Activated CD4-positive, alpha-beta memory T cell treated with anti-CD3 and anti-CD28 coated beads for 36 hours (primary cell): ENCODE measurements around the gene METTL6. TPM values are rescaled to one million over a fixed set of nuclear protein-coding genes. Genes with fewer than 3 reads are reported as not detected.

Source experiments
- CTCF ChIA-PET: fragments of 350-600 bp; sonication (Branson Sonifier 250); formaldehyde crosslinking; loops from one replicate; lab custom pipeline; 2021; ENCODE audit warnings: antibody characterized with exemption, inconsistent platforms; lab: Charles Lee
- POLR2A ChIA-PET: fragments of 350-600 bp; sonication (Branson Sonifier 250); formaldehyde crosslinking; loops from one replicate; lab custom pipeline; 2021; ENCODE audit warnings: antibody characterized with exemption; lab: Charles Lee
- DNase-seq: peaks from one replicate; pipeline ENCODE4 v3.0.0-alpha.2; 2020
- H3K27ac Mint-ChIP-seq: one replicate; pipeline ENCODE4 v1.8.0; 2021; ENCODE audit warnings: mixed read lengths
- H3K27me3 Mint-ChIP-seq: one replicate; pipeline ENCODE4 v1.8.0; 2021; ENCODE audit warnings: mixed read lengths
- H3K36me3 Mint-ChIP-seq: one replicate; pipeline ENCODE4 v1.8.0; 2021; ENCODE audit warnings: mixed read lengths
- H3K4me1 Mint-ChIP-seq: one replicate; pipeline ENCODE4 v1.8.0; 2021; ENCODE audit warnings: low read depth, mixed read lengths
- H3K4me3 Mint-ChIP-seq: one replicate; pipeline ENCODE4 v1.8.0; 2021; ENCODE audit warnings: mild to moderate bottlenecking, mixed read lengths
- H3K9me3 Mint-ChIP-seq: one replicate; pipeline ENCODE4 v1.8.0; 2021; ENCODE audit warnings: mixed read lengths
- intact Hi-C: fragments of 100-400 bp; cut with micrococcal nuclease; formaldehyde crosslinking; loops from one replicate; pipeline ENCODE4 v1.15.1; 2023
- total RNA-seq, 2 experiments: library from RNA; stranded (reverse); gene quantifications; one replicate each; pipeline ENCODE4 v1.2.3, GENCODE V29; 2021

Gene METTL6
- total RNA-seq, 2 experiments from 2014 or later, result 17.3 to 17.8 TPM

- no peak for DNase-seq
- Mint-ChIP-seq H3K9me3 (no peaks in the 10 kb centered on the region), H3K4me1 (no peaks in the 10 kb centered on the region), H3K4me3 (no peak overlapping the region), H3K36me3 (peaks cover 2% of the 10 kb centered on the region), H3K27ac (no peak overlapping the region), H3K27me3 (no peaks in the 10 kb centered on the region)
- intact Hi-C loops, result no loop called here
- POLR2A ChIA-PET, result no interaction called here
- CTCF ChIA-PET, result no interaction called here
Observed at GRCh38 chr3:15449489-15450224, 22.3 kb upstream of the METTL6 start.

DNA sequence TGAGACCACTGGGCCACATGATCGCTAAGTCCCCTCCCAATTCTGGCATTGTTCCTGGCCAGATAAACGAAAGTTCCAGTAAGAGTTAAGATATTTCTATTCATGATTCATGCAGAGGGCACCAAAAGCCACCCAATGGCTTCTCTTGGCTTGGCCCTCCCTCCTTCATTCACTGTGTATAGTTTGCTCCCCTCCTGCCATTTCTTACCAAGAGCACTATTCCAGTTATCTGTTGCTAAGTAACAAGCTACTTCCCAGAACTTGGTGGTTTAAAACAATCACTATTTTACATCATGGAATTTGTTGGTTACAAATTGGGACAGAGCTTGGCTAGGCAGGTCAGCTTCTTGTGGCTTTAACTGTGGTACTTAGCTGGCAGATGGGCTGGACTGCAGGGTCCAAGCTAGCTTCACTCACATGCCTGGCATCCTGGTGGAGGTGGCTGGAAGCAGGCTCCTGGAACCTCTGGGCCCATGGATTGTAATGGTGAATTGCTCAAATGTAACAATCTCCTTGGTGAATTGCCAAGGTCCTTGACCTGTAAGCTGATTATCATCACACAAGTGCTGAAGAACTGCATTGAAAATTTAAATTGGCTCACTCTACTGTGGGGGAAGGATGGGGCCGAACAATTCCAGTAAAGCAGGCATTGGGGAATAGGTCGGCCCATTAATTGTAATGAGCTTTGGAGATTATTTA lies 16.6 kb upstream of the METTL6 start:
- no peak for DNase-seq
- Mint-ChIP-seq H3K4me3 (no peak overlapping the region), H3K36me3 (peaks cover 32% of the 10 kb centered on the region), H3K9me3 (no peaks in the 10 kb centered on the region), H3K27me3 (no peaks in the 10 kb centered on the region), H3K4me1 (peaks cover 15% of the 10 kb centered on the region), H3K27ac (no peak overlapping the region)
- ChIA-PET POLR2A (no interaction called here), CTCF (no interaction called here)
- intact Hi-C loops, result no loop called here

DNA sequence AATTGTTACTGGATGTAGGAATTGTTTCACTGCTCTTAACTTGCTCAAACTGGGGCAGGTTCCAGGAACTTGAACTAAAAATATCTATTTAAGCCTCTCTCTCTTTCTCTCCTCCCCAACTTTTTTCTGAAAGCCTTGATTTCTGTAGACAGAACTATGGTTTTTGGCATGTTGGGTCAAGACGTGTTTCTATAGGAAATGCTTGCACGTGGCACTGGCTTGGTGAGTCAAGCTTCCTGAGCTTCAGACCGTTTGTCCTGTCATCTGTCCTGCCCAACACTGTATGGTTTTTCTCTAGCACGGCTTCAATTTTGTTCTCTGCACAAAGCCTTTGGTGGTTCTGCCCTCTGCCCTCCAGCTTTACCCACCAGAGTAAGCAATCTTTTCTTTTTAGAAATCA lies 13.5 kb upstream of the METTL6 start:
- Mint-ChIP-seq H3K9me3 (no peaks in the 10 kb centered on the region), H3K4me3 (no peak overlapping the region), H3K36me3 (peaks cover 53% of the 10 kb centered on the region), H3K27me3 (no peaks in the 10 kb centered on the region), H3K27ac (peak overlapping the region; percentile 39), H3K4me1 (peaks cover 18% of the 10 kb centered on the region)
- DNase-seq, result no peak
- CTCF ChIA-PET, result no interaction called here
- intact Hi-C loops, result no loop called here
- POLR2A ChIA-PET, result no interaction called here

DNA sequence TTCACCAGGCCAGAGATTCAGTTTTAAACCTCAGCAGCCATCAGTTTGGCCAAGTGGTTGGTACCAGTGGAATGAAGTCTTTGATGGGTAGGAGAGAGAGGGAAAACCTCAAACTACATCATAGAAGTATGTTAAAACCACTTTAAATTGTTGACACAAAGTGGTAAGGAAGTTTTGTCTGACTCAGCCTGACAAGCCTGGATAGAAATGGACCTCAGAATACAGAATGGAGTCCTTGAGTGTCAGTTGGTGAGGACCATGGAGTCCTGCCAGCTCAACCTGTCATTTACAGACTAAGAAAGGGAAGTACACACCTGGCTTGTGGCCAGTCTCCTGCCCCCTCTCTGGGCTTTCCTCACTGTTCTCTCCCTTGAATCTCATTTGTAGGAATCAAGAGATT lies 12.1 kb upstream of the METTL6 start:
- ChIA-PET POLR2A (no interaction called here), CTCF (no interaction called here)
- Mint-ChIP-seq H3K27ac (no peak overlapping the region), H3K4me1 (peaks cover 18% of the 10 kb centered on the region), H3K27me3 (no peaks in the 10 kb centered on the region), H3K9me3 (no peaks in the 10 kb centered on the region), H3K36me3 (peaks cover 56% of the 10 kb centered on the region), H3K4me3 (no peak overlapping the region)
- no peak for DNase-seq
- intact Hi-C loops, result no loop called here

DNA sequence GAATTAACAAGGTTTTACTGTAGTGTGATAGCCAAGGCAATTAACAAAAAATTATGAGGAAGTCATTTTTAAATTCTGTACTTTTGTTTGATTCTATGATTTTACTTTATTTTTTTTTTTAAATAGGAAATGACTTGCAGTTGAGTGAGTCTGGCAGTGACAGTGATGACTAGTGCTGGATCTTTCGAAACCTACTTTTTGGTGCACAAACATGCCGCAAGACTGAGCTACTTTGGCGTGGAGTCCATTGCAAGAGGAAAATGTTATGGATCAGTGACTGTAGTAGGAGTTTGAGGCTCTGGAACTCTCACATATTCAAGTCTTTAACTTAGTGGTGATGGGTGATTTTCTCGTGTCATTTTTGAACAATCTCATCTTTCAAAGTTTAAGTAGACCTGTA lies 11.6 kb upstream of the METTL6 start:
- Mint-ChIP-seq H3K4me1 (peaks cover 18% of the 10 kb centered on the region), H3K36me3 (peaks cover 60% of the 10 kb centered on the region), H3K9me3 (no peaks in the 10 kb centered on the region), H3K27me3 (no peaks in the 10 kb centered on the region), H3K4me3 (no peak overlapping the region), H3K27ac (peak overlapping the region; percentile 51)
- no peak for DNase-seq
- ChIA-PET CTCF (no interaction called here), POLR2A (no interaction called here)
- intact Hi-C loops, result no loop called here

DNA sequence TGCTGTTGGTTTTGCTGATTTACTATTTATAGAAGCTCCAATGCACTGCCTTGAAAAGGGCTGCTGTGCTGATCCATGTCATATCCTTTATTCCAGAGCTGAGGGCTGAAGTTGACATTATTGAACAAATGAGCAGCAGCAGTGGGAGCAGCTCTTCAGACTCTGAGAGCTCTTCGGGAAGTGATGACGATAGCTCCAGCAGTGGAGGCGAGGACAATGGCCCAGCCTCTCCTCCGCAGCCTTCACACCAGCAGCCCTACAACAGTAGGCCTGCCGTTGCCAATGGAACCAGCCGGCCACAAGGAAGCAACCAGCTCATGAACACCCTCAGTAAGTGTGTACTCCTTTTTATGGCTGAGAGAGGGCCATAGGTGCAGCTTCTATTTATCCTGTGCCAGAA lies 8.9 kb upstream of the METTL6 start:
- ChIA-PET POLR2A (no interaction called here), CTCF (interaction anchor here (1.1 kb wide), 1 partner anchor 317 kb away, joined by 4 read pairs; no protein-coding TSS in a partner anchor)
- Mint-ChIP-seq H3K27me3 (no peaks in the 10 kb centered on the region), H3K9me3 (no peaks in the 10 kb centered on the region), H3K4me1 (peaks cover 26% of the 10 kb centered on the region), H3K27ac (no peak overlapping the region), H3K4me3 (no peak overlapping the region), H3K36me3 (peaks cover 54% of the 10 kb centered on the region)
- DNase-seq, result no peak
- intact Hi-C loops, result no loop called here

- H3K4me1 Mint-ChIP-seq, result peaks cover 25% of the 10 kb centered on the region
- intact Hi-C loops, result no loop called here
- H3K27me3 Mint-ChIP-seq, result no peaks in the 10 kb centered on the region
- no peak overlapping the region for H3K27ac Mint-ChIP-seq
- peaks cover 47% of the 10 kb centered on the region for H3K36me3 Mint-ChIP-seq
- CTCF ChIA-PET, result interaction anchor here (0.9 to 1.1 kb wide), 2 partner anchors 167 to 327 kb away, joined by 3 to 4 read pairs; no protein-coding TSS in a partner anchor
- DNase-seq, result no peak
- no peak overlapping the region for H3K4me3 Mint-ChIP-seq
- POLR2A ChIA-PET, result interaction anchor here (1.5 kb wide), 1 partner anchor 27 kb away, joined by 4 read pairs; no protein-coding TSS in a partner anchor
- no peaks in the 10 kb centered on the region for H3K9me3 Mint-ChIP-seq
Observed at GRCh38 chr3:15434756-15435155, 7.4 kb upstream of the METTL6 start.

GRCh38 chr3:15433531-15433930 lies 6.2 kb upstream of the METTL6 start:
- no peak overlapping the region for H3K4me3 Mint-ChIP-seq
- no peak for DNase-seq
- H3K4me1 Mint-ChIP-seq, result peaks cover 29% of the 10 kb centered on the region
- ChIA-PET CTCF (interaction anchor here (1.0 to 1.2 kb wide), 2 partner anchors 28 to 166 kb away, joined by 3 read pairs; no protein-coding TSS in a partner anchor), POLR2A (interaction anchor here (1.0 to 1.5 kb wide), 3 partner anchors 10 to 227 kb away, joined by 3 to 4 read pairs (median 3); partner anchors contain the start of gene CAPN7)
- H3K27ac Mint-ChIP-seq, result no peak overlapping the region
- H3K9me3 Mint-ChIP-seq, result no peaks in the 10 kb centered on the region
- H3K36me3 Mint-ChIP-seq, result peaks cover 39% of the 10 kb centered on the region
- intact Hi-C loops, result no loop called here
- H3K27me3 Mint-ChIP-seq, result no peaks in the 10 kb centered on the region

- ChIA-PET POLR2A (interaction anchor here (1.4 kb wide), 1 partner anchor 124 kb away, joined by 3 read pairs; no protein-coding TSS in a partner anchor), CTCF (interaction anchor here (0.7 to 1.7 kb wide), 7 partner anchors 26 to 322 kb away, joined by 3 to 8 read pairs (median 5); partner anchors contain the start of gene CAPN7)
- Mint-ChIP-seq H3K27me3 (no peaks in the 10 kb centered on the region), H3K4me3 (no peak overlapping the region), H3K27ac (no peak overlapping the region), H3K4me1 (peaks cover 38% of the 10 kb centered on the region), H3K36me3 (peaks cover 36% of the 10 kb centered on the region), H3K9me3 (no peaks in the 10 kb centered on the region)
- intact Hi-C loops, result no loop called here
- DNase-seq, result no peak
Observed at GRCh38 chr3:15431256-15431837, 4.0 kb upstream of the METTL6 start.

DNA sequence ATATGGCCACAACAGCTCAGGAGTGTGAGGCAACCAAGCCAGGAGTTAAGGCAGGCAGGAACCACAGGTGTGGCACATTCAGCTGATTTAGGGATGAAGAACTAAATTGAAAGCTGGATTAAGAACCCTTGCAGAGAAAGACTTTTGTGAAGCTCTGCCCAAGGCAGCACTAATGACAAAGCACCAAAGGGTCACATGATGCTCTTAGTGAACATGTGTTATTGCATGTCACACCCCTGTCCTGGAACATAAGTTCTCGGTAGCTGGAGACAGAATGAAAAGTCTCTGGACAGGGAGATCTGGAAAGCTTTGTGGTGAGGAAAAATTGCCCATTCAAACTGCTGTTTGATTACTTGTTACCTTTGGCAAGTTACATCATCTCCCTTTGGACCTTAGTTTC lies 3.3 kb upstream of the METTL6 start:
- no peaks in the 10 kb centered on the region for H3K9me3 Mint-ChIP-seq
- peaks cover 35% of the 10 kb centered on the region for H3K36me3 Mint-ChIP-seq
- peaks cover 42% of the 10 kb centered on the region for H3K4me1 Mint-ChIP-seq
- no peaks in the 10 kb centered on the region for H3K27me3 Mint-ChIP-seq
- CTCF ChIA-PET, result interaction anchor here (0.6 to 1.7 kb wide), 9 partner anchors 25 to 321 kb away, joined by 3 to 8 read pairs (median 4); partner anchors contain the start of gene CAPN7
- POLR2A ChIA-PET, result interaction anchor here (1.4 kb wide), 1 partner anchor 124 kb away, joined by 3 read pairs; no protein-coding TSS in a partner anchor
- intact Hi-C loops, result no loop called here
- H3K27ac Mint-ChIP-seq, result no peak overlapping the region
- peak overlapping the region; percentile 25 for H3K4me3 Mint-ChIP-seq
- no peak for DNase-seq

- ChIA-PET CTCF (interaction anchor here (1.2 kb wide), 1 partner anchor 127 kb away, joined by 5 read pairs; no protein-coding TSS in a partner anchor), POLR2A (no interaction called here)
- H3K4me3 Mint-ChIP-seq, result peak overlapping the region; percentile 94
- H3K27ac Mint-ChIP-seq, result peak overlapping the region; percentile 82
- peaks cover 30% of the 10 kb centered on the region for H3K36me3 Mint-ChIP-seq
- no peaks in the 10 kb centered on the region for H3K9me3 Mint-ChIP-seq
- no peaks in the 10 kb centered on the region for H3K27me3 Mint-ChIP-seq
- DNase-seq, result no peak
- intact Hi-C loops, result loop anchor here (2.0 to 5.0 kb wide), 4 partner anchors 73 to 222 kb away; partner anchors contain the start of genes BTD, CAPN7 and HACL1
- H3K4me1 Mint-ChIP-seq, result peaks cover 53% of the 10 kb centered on the region
Observed at GRCh38 chr3:15429080-15429479, 1.7 kb upstream of the METTL6 start.
